Breast epithelium (tissue), 4 donors: ENCODE measurements around the gene RNF130. TPM values are rescaled to one million over a fixed set of nuclear protein-coding genes. Genes with fewer than 3 reads are reported as not detected.

Source experiments
- DNase-seq, 2 donors: peaks; one replicate each; pipeline ENCODE4 v3.0.0-alpha.2; 2019; ENCODE audit warnings: low spot score in 2 of 2
- H3K27ac ChIP-seq, 2 donors: fragments of 200-600 bp; sonication (generic) in 1 of 2; one replicate each; pipeline ENCODE4 v1.5.1; 2016 to 2019; ENCODE audit warnings: mild to moderate bottlenecking in 1 of 2
- H3K27me3 ChIP-seq, 2 donors: fragments of 200-600 bp; sonication (generic) in 1 of 2; one replicate each; pipeline versions ENCODE4 v1.5.1 to v1.6.0; 2017 to 2019; ENCODE audit warnings: control low read depth in 1 of 2, mild to moderate bottlenecking in 1 of 2
- H3K36me3 ChIP-seq: fragments of 200-600 bp; one replicate; pipeline ENCODE4 v1.5.1; 2019
- H3K4me1 ChIP-seq, 2 donors: fragments of 200-600 bp; sonication (generic); one replicate each; pipeline ENCODE4 v1.5.1; 2016 to 2019; ENCODE audit warnings: control low read depth in 1 of 2
- H3K4me3 ChIP-seq, 3 donors: fragments of 200-600 bp; sonication (generic); 1 replicate in 2 of 3; 2 replicates in 1 of 3; pipeline ENCODE4 v1.5.1; 2016 to 2019; ENCODE audit warnings: mild to moderate bottlenecking in 3 of 3, moderate library complexity in 2 of 3
- H3K9me3 ChIP-seq, 2 donors: fragments of 200-600 bp; sonication (generic) in 1 of 2; one replicate each; pipeline ENCODE4 v1.5.1; 2016 to 2019; ENCODE audit warnings: control low read depth in 1 of 2
- CTCF ChIP-seq, 3 donors: fragments of 450-650 bp; IDR thresholded peaks; one replicate each; pipeline ENCODE4 v1.5.1; 2016 to 2017; ENCODE audit warnings: antibody characterized with exemption in 3 of 3, mild to moderate bottlenecking in 3 of 3, moderate library complexity in 3 of 3
- POLR2A ChIP-seq: fragments of 450-650 bp; IDR thresholded peaks from one replicate; pipeline ENCODE4 v1.6.1; 2016; ENCODE audit warnings: antibody characterized with exemption, mild to moderate bottlenecking, moderate library complexity
- POLR2AphosphoS5 ChIP-seq, 3 donors: sonication (generic); formaldehyde crosslinking; IDR thresholded peaks; one replicate each; pipeline ENCODE4 v1.6.1; 2017; ENCODE audit warnings: antibody characterized with exemption in 3 of 3
- intact Hi-C: fragments of 100-400 bp; cut with DNase I; formaldehyde crosslinking; loops from one replicate; pipeline ENCODE4 v1.15.1; 2023; ENCODE audit warnings: low total_unique reads
- total RNA-seq, 3 donors: library from RNA; depleted of rRNA; stranded (reverse); fragments of >200 nt; gene quantifications; one replicate each; pipeline ENCODE4 v1.1.0, GENCODE V29; 2016

The RNF130 gene
- total RNA-seq, 3 donors from 2014 or later: 114 to 267 (median 143) TPM

- intact Hi-C loops: no loop called here
- Histone ChIP-seq H3K36me3 (no peaks in the 10 kb centered on the region), H3K4me3 (no peak overlapping the region), H3K27ac (no peak overlapping the region), H3K9me3 (no peaks in the 10 kb centered on the region), H3K4me1 (no peaks in the 10 kb centered on the region), H3K27me3 (no peaks in the 10 kb centered on the region)
- TF ChIP-seq POLR2A (no peak), CTCF (IDR thresholded peaks at IDR 0.05) (no peak), POLR2AphosphoS5 (IDR thresholded peaks at IDR 0.05) (no peak)
- no peak for DNase-seq
Observed at GRCh38 chr5:179974946-179975712, 96.4 kb downstream of the RNF130 start.

GRCh38 chr5:179974246-179974945 is 97.2 kb downstream of the RNF130 start:
- H3K27me3 ChIP-seq: no peaks in the 10 kb centered on the region
- no peak for TF ChIP-seq POLR2AphosphoS5 (IDR thresholded peaks at IDR 0.05)
- no peak for TF ChIP-seq POLR2A
- TF ChIP-seq CTCF (IDR thresholded peaks at IDR 0.05): no peak
- H3K9me3 ChIP-seq: no peaks in the 10 kb centered on the region
- intact Hi-C loops: no loop called here
- DNase-seq: no peak
- no peaks in the 10 kb centered on the region for H3K4me1 ChIP-seq
- H3K4me3 ChIP-seq: no peak overlapping the region
- no peaks in the 10 kb centered on the region for H3K36me3 ChIP-seq
- H3K27ac ChIP-seq: no peak overlapping the region

GRCh38 chr5:179973391-179973790 is 98.2 kb downstream of the RNF130 start:
- no peaks in the 10 kb centered on the region for H3K27me3 ChIP-seq
- no peak overlapping the region for H3K4me3 ChIP-seq
- no peaks in the 10 kb centered on the region for H3K4me1 ChIP-seq
- no peak for TF ChIP-seq CTCF (IDR thresholded peaks at IDR 0.05)
- TF ChIP-seq POLR2AphosphoS5 (IDR thresholded peaks at IDR 0.05): no peak
- no peak for TF ChIP-seq POLR2A
- intact Hi-C loops: no loop called here
- H3K9me3 ChIP-seq: no peaks in the 10 kb centered on the region
- H3K27ac ChIP-seq: no peak overlapping the region
- no peak for DNase-seq
- no peaks in the 10 kb centered on the region for H3K36me3 ChIP-seq

GRCh38 chr5:179969110-179969509 is 102.4 kb downstream of the RNF130 start:
- Histone ChIP-seq H3K27me3 (no peaks in the 10 kb centered on the region), H3K36me3 (peaks cover 11% of the 10 kb centered on the region), H3K4me3 (no peak overlapping the region), H3K27ac (no peak overlapping the region), H3K4me1 (no peaks in the 10 kb centered on the region), H3K9me3 (no peaks in the 10 kb centered on the region)
- no peak for DNase-seq
- no peak for TF ChIP-seq CTCF (IDR thresholded peaks at IDR 0.05)
- intact Hi-C loops: no loop called here

- H3K27me3 ChIP-seq: no peaks in the 10 kb centered on the region
- no peak for DNase-seq
- H3K9me3 ChIP-seq: no peaks in the 10 kb centered on the region
- TF ChIP-seq POLR2AphosphoS5 (IDR thresholded peaks at IDR 0.05) (no peak), POLR2A (no peak), CTCF (IDR thresholded peaks at IDR 0.05) (no peak)
- no peaks in the 10 kb centered on the region for H3K4me1 ChIP-seq
- H3K36me3 ChIP-seq: peaks cover 11% of the 10 kb centered on the region
- H3K27ac ChIP-seq: no peak overlapping the region
- intact Hi-C loops: no loop called here
- no peak overlapping the region for H3K4me3 ChIP-seq
Observed at GRCh38 chr5:179967489-179967888, 104.1 kb downstream of the RNF130 start.
